Endothelial cell of umbilical vein (primary cell): ENCODE results near the gene NACAD. TPM values are rescaled to one million over a fixed set of nuclear protein-coding genes. Genes with fewer than 3 reads are reported as not detected.

Source experiments
- BruUV-seq: library from RNA; stranded (reverse); fragments of 400-500 nt; replicated peaks from 2 replicates; lab custom pipeline; 2021; lab: Mats Ljungman, UMichigan
- CTCF ChIA-PET: fragments of 300-600, 350-600 bp; sonication (Branson Sonifier 250); formaldehyde crosslinking; loops from one replicate; lab custom pipeline; 2021; ENCODE audit warnings: antibody characterized with exemption, inconsistent platforms; lab: Charles Lee
- POLR2A ChIA-PET: fragments of 300-600, 350-600 bp; sonication (Branson Sonifier 250); formaldehyde crosslinking; loops from one replicate; lab custom pipeline; 2021; ENCODE audit warnings: antibody characterized with exemption, inconsistent platforms; lab: Charles Lee
- DNase-seq: peaks from one replicate; pipeline ENCODE4 v3.0.0-alpha.2; 2011; ENCODE audit warnings: low read depth, low spot score
- FAIRE-seq: peaks from 2 replicates; lab custom pipeline; 2011; peaks lifted over from hg19 to GRCh38; lab: Jason Lieb, UNC
- H2AFZ ChIP-seq: 2 replicates; pipeline ENCODE4 v1.6.0; 2012; ENCODE audit warnings: low read depth, low read length, control low read depth, inconsistent platforms
- H3K27ac ChIP-seq: 2 replicates; pipeline ENCODE4 v1.5.1; 2011; ENCODE audit warnings: low read depth, mild to moderate bottlenecking, control low read depth, low read length, moderate library complexity; ENCODE audit not compliant: insufficient read depth
- H3K27me3 ChIP-seq, 2 experiments: 2 replicates each; pipeline versions ENCODE4 v1.6.0 to v1.6.1; 2011; ENCODE audit warnings: low read length in 2 of 2, mixed read lengths in 1 of 2; ENCODE audit not compliant: control insufficient read depth in 2 of 2, insufficient read depth in 2 of 2
- H3K36me3 ChIP-seq, 2 experiments: 2 replicates in 1 of 2; 3 replicates in 1 of 2; pipeline ENCODE4 v1.5.1; 2011; ENCODE audit warnings: low read length in 2 of 2, mild to moderate bottlenecking in 1 of 2, moderate library complexity in 1 of 2; ENCODE audit not compliant: control insufficient read depth in 2 of 2, insufficient read depth in 2 of 2; ENCODE audit errors: extremely low read depth in 1 of 2
- H3K4me1 ChIP-seq: 3 replicates; pipeline ENCODE4 v1.5.1; 2011; ENCODE audit warnings: mild to moderate bottlenecking, low read length; ENCODE audit not compliant: control insufficient read depth, insufficient read depth; ENCODE audit errors: extremely low read depth
- H3K4me2 ChIP-seq: 2 replicates; pipeline ENCODE4 v1.6.1; 2011; ENCODE audit warnings: low read length, control low read depth, mixed read lengths; ENCODE audit not compliant: insufficient read depth
- H3K4me3 ChIP-seq, 3 experiments: fragments of 200-600 bp in 1 of 3; sonication (generic), shearing (Covaris generic) in 1 of 3; replicated peaks in 1 of 3; 2 replicates each; pipeline ENCODE4 v1.5.1; 2011 to 2016; ENCODE audit warnings: control low read depth in 3 of 3, low read length in 3 of 3, mild to moderate bottlenecking in 2 of 3, inconsistent platforms in 1 of 3, low read depth in 1 of 3, moderate library complexity in 1 of 3; ENCODE audit not compliant: insufficient read depth in 1 of 3
- H3K79me2 ChIP-seq: 2 replicates; pipeline ENCODE4 v1.6.0; 2012; ENCODE audit warnings: low read length, inconsistent platforms; ENCODE audit not compliant: control insufficient read depth, insufficient read depth
- H3K9ac ChIP-seq: replicated peaks from 2 replicates; pipeline ENCODE3; 2011; ENCODE audit warnings: low read length, control low read depth; ENCODE audit not compliant: insufficient read depth; ENCODE audit errors: extremely low read depth
- H3K9me1 ChIP-seq: replicated peaks from 3 replicates; pipeline ENCODE4 v1.6.0; 2011; ENCODE audit warnings: mild to moderate bottlenecking, low read length; ENCODE audit not compliant: control insufficient read depth, insufficient read depth; ENCODE audit errors: extremely low read depth
- H3K9me3 ChIP-seq: replicated peaks from 2 replicates; pipeline ENCODE4 v1.5.1; 2012; ENCODE audit warnings: low read length, inconsistent platforms; ENCODE audit not compliant: control insufficient read depth, insufficient read depth
- H4K20me1 ChIP-seq: replicated peaks from 2 replicates; pipeline ENCODE3; 2011; ENCODE audit warnings: mild to moderate bottlenecking, low read length; ENCODE audit not compliant: control insufficient read depth, insufficient read depth; ENCODE audit errors: extremely low read depth
- EZH2 ChIP-seq: IDR thresholded peaks from 2 replicates; pipeline ENCODE4 v1.6.1; 2012; ENCODE audit warnings: borderline replicate concordance, low read depth, mild to moderate bottlenecking, moderate library complexity, low read length, inconsistent platforms; ENCODE audit not compliant: severe bottlenecking
- FOS ChIP-seq: IDR thresholded peaks from 2 replicates; pipeline ENCODE4 v1.6.1; 2011; ENCODE audit warnings: mild to moderate bottlenecking, low read length, moderate library complexity, borderline replicate concordance; ENCODE audit not compliant: insufficient read depth
- GATA2 ChIP-seq: IDR thresholded peaks from 2 replicates; pipeline ENCODE4 v1.7.0; 2011; ENCODE audit warnings: low read depth, mild to moderate bottlenecking, moderate library complexity, mixed read lengths, low read length; ENCODE audit not compliant: insufficient read length, insufficient read depth
- JUN ChIP-seq: IDR thresholded peaks from 2 replicates; pipeline ENCODE4 v1.6.1; 2011; ENCODE audit warnings: borderline replicate concordance, low read depth; ENCODE audit not compliant: insufficient read length, insufficient read depth
- MYC ChIP-seq: IDR thresholded peaks from one replicate; pipeline ENCODE4 v1.6.1; 2011; ENCODE audit warnings: mild to moderate bottlenecking, low read depth, low read length
- POLR2A ChIP-seq: IDR thresholded peaks from 2 replicates; pipeline ENCODE4 v1.6.1; 2012; ENCODE audit warnings: low read depth, mild to moderate bottlenecking, control low read depth, low read length
- POLR2AphosphoS5 ChIP-seq: IDR thresholded peaks from 2 replicates; pipeline ENCODE4 v1.6.1; 2012; ENCODE audit warnings: low read depth, mild to moderate bottlenecking, control low read depth, low read length, moderate library complexity; ENCODE audit not compliant: insufficient read depth
- dilution Hi-C: fragments of 300-500 bp; cut with MboI; formaldehyde crosslinking; loops from one replicate; pipeline ENCODE4 v1.15.0; 2019; ENCODE audit warnings: low sequenced_read_pairs; ENCODE audit not compliant: extremely low pct_ligation_motif_present
- intact Hi-C: fragments of 100-400 bp; cut with micrococcal nuclease; formaldehyde crosslinking; loops from one replicate; pipeline ENCODE4 v1.10.0; 2022
- polyA plus RNA-seq, 4 experiments: library from polyadenylated mRNA; depleted of rRNA in 3 of 4; stranded (reverse) in 3 of 4; unstranded in 1 of 4; fragments of >200 nt; gene quantifications; 2 replicates each; pipeline versions ENCODE4 v1.2.1 to v1.2.3, GENCODE V29; 2011 to 2012; ENCODE audit warnings: missing spikeins in 1 of 4
- total RNA-seq: library from RNA; stranded (reverse); gene quantifications from 2 replicates; pipeline ENCODE4 v1.2.3, GENCODE V29; 2021
- TF ChIP-seq, protein P1 (sequence below), 2 donors: IDR thresholded peaks; 1 replicate in 1 of 2; 2 replicates in 1 of 2; pipeline ENCODE4 v1.5.1; 2011; ENCODE audit warnings: low read length in 2 of 2, mild to moderate bottlenecking in 2 of 2, moderate library complexity in 2 of 2, control low read depth in 1 of 2, inconsistent platforms in 1 of 2, low read depth in 1 of 2; ENCODE audit not compliant: insufficient read depth in 1 of 2; ENCODE audit errors: extremely low read depth in 1 of 2
- TF ChIP-seq, protein P2 (sequence below): IDR thresholded peaks from 2 replicates; pipeline ENCODE4 v1.6.1; 2011; ENCODE audit not compliant: insufficient read depth, insufficient read length

Gene NACAD
- total and polyA plus RNA-seq, 2 donors (not counting 3 experiments of a cell fraction or from before 2014, with no cell fraction given): 1.4 to 6.6 TPM

DNA sequence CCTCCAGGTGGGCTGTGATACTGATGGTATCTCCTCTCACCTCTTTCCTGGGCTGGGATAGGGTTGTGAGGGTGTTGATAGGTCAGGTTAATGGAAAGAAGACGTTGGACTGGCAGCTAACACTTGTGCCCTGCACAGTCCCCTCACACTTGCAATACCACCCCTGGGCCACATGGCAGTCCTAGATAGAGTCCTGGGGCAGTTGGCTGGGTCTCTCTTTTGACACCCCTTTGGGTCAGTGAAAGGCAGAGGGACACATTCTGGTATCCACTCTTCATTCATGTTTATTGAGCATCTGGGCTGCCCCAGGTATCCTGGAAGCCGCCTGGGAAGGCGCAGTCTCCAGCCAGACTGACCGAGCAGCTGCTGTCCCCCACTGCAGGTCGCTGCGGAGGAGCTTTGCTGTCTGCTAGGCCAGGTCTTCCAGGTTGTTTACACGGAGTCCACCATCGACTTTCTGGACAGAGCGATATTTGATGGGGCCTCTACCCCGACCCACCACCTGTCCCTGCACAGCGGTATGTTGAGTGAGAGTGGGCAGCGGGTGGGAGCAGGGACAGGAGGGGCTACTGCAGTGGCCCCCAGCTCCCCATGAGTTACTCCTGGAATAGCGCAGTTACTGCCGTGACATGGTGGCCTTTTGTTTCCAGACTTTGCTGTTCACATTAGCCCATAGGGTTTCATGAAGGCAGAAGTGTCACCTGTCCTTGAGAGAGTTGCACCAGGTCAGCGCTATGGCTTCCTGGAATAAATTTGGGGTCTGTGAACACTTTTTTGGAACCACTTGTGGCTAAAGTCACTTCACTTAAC, 19.1 kb downstream of the NACAD start:
- Histone ChIP-seq H3K79me2 (peaks cover 2% of the 10 kb centered on the region), H3K36me3 (peaks cover 4 to 40% of the 10 kb centered on the region in 2 experiments), H3K27me3 (no peaks in the 10 kb centered on the region), H3K4me1 (no peaks in the 10 kb centered on the region), H2AFZ (no peak overlapping the region), H3K9me1 (no peaks in the 10 kb centered on the region), H3K4me2 (no peak overlapping the region), H3K27ac (no peak overlapping the region), H3K4me3 (no peak overlapping the region), H4K20me1 (no peaks in the 10 kb centered on the region), H3K9me3 (no peaks in the 10 kb centered on the region), H3K9ac (no peak overlapping the region)
- BruUV-seq: no TSS peak
- dilution Hi-C loops: no loop called here
- FAIRE-seq (no peak), DNase-seq (no peak)
- ChIA-PET CTCF (interaction anchor here (1.2 to 2.2 kb wide), 3 partner anchors 66 to 97 kb away, joined by 4 to 10 read pairs (median 5); no protein-coding TSS in a partner anchor), POLR2A (no interaction called here)
- no peak for TF ChIP-seq MYC
- no peak for TF ChIP-seq FOS
- TF ChIP-seq JUN: no peak
- TF ChIP-seq, protein P1, sequence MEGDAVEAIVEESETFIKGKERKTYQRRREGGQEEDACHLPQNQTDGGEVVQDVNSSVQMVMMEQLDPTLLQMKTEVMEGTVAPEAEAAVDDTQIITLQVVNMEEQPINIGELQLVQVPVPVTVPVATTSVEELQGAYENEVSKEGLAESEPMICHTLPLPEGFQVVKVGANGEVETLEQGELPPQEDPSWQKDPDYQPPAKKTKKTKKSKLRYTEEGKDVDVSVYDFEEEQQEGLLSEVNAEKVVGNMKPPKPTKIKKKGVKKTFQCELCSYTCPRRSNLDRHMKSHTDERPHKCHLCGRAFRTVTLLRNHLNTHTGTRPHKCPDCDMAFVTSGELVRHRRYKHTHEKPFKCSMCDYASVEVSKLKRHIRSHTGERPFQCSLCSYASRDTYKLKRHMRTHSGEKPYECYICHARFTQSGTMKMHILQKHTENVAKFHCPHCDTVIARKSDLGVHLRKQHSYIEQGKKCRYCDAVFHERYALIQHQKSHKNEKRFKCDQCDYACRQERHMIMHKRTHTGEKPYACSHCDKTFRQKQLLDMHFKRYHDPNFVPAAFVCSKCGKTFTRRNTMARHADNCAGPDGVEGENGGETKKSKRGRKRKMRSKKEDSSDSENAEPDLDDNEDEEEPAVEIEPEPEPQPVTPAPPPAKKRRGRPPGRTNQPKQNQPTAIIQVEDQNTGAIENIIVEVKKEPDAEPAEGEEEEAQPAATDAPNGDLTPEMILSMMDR (IDR thresholded peaks at IDR 0.05; ENCODE audit: extremely low read depth in 1 of 2, insufficient read depth in 1 of 2, low read depth in 1 of 2, low read length in 2 of 2): no peak
- no peak for TF ChIP-seq POLR2AphosphoS5
- no peak for TF ChIP-seq POLR2A
- TF ChIP-seq, protein P2, sequence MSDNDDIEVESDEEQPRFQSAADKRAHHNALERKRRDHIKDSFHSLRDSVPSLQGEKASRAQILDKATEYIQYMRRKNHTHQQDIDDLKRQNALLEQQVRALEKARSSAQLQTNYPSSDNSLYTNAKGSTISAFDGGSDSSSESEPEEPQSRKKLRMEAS: no peak
- no peak for TF ChIP-seq GATA2
- no peak for TF ChIP-seq EZH2
- intact Hi-C loops: no loop called here
